HK-2 (cell line): ENCODE measurements around the gene ALDOA.
A peak's percentile ranks its signal among the peaks of the same experiment; 100 is the strongest.

Experiments used
- DNase-seq: peaks from one replicate; pipeline ENCODE4 v3.0.0-alpha.2; 2018; ENCODE audit not compliant: unreplicated experiment

Gene ALDOA

GRCh38 chr16:30041841-30042240 lies 23.7 kb upstream of the ALDOA start:
- DNase-seq: no peak

GRCh38 chr16:30046178-30046577 lies 19.4 kb upstream of the ALDOA start:
- DNase-seq: no peak

GRCh38 chr16:30046588-30046987 lies 19.0 kb upstream of the ALDOA start:
- no peak for DNase-seq

- no peak for DNase-seq
Measured at GRCh38 chr16:30049871-30050270, 15.7 kb upstream of the ALDOA start.

GRCh38 chr16:30051518-30051917 lies 14.0 kb upstream of the ALDOA start:
- no peak for DNase-seq

- peak; percentile 91 for DNase-seq
Measured at GRCh38 chr16:30052671-30053372, 12.7 kb upstream of the ALDOA start.

- no peak for DNase-seq
Measured at GRCh38 chr16:30053376-30054015, 12.1 kb upstream of the ALDOA start.

- DNase-seq: no peak
Measured at GRCh38 chr16:30054451-30054850, 11.1 kb upstream of the ALDOA start.

- no peak for DNase-seq
Measured at GRCh38 chr16:30054959-30055553, 10.5 kb upstream of the ALDOA start.

- no peak for DNase-seq
Measured at GRCh38 chr16:30060346-30060745, 5.2 kb upstream of the ALDOA start.

GRCh38 chr16:30060836-30061554 lies 4.6 kb upstream of the ALDOA start:
- DNase-seq: no peak

- no peak for DNase-seq
Measured at GRCh38 chr16:30063278-30063892, 2.2 kb upstream of the ALDOA start.

GRCh38 chr16:30063893-30064728 lies 1.4 kb upstream of the ALDOA start:
- peak; percentile 63 for DNase-seq

GRCh38 chr16:30064729-30065101 lies 845 bp upstream of the ALDOA start:
- no peak for DNase-seq

GRCh38 chr16:30065943-30066760 lies 592 bp downstream of the ALDOA start:
- DNase-seq: no peak

- DNase-seq: no peak
Measured at GRCh38 chr16:30066761-30067583, 1.4 kb downstream of the ALDOA start.

- DNase-seq: no peak
Measured at GRCh38 chr16:30067584-30067916, 2.0 kb downstream of the ALDOA start.

- no peak for DNase-seq
Measured at GRCh38 chr16:30068333-30068732, 2.8 kb downstream of the ALDOA start.

- no peak for DNase-seq
Measured at GRCh38 chr16:30068750-30069610, 3.4 kb downstream of the ALDOA start.
